H9 (cell line): ENCODE measurements around the gene NRGN. TPM values are rescaled to one million over a fixed set of nuclear protein-coding genes. Genes with fewer than 3 reads are reported as not detected.
A peak's percentile ranks its signal among the peaks of the same experiment; 100 is the strongest.

Experiments
- DNase-seq: peaks from one replicate; pipeline ENCODE4 v3.0.0-alpha.2; 2017
- H2AFZ ChIP-seq: one replicate; pipeline ENCODE4 v1.6.1; 2013; ENCODE audit warnings: mild to moderate bottlenecking, low read length, control low read depth, moderate library complexity
- H2AK5ac ChIP-seq: 2 replicates; pipeline ENCODE4 v1.6.1; 2013; ENCODE audit warnings: low read length, control low read depth, mixed read lengths; ENCODE audit not compliant: insufficient read length
- H2BK120ac ChIP-seq: one replicate; pipeline ENCODE4 v1.6.1; 2013; ENCODE audit warnings: low read depth, mild to moderate bottlenecking, low read length, control low read depth, inconsistent platforms; ENCODE audit not compliant: poor library complexity, severe bottlenecking
- H2BK12ac ChIP-seq: 2 replicates; pipeline ENCODE4 v1.6.1; 2013; ENCODE audit warnings: low read length, control low read depth, mixed read lengths, low read depth; ENCODE audit not compliant: insufficient read length
- H2BK15ac ChIP-seq: 2 replicates; pipeline ENCODE4 v1.6.1; 2013; ENCODE audit warnings: low read depth, low read length, control low read depth
- H2BK20ac ChIP-seq: one replicate; pipeline ENCODE4 v1.6.1; 2013; ENCODE audit warnings: low read depth, mild to moderate bottlenecking, low read length, control low read depth, inconsistent platforms; ENCODE audit not compliant: poor library complexity, severe bottlenecking
- H2BK5ac ChIP-seq: 2 replicates; pipeline ENCODE4 v1.6.1; 2013; ENCODE audit warnings: low read length, control low read depth, mixed read lengths; ENCODE audit not compliant: insufficient read length
- H3K14ac ChIP-seq: 2 replicates; pipeline ENCODE4 v1.6.1; 2013; ENCODE audit warnings: low read length, control low read depth; ENCODE audit not compliant: insufficient read depth
- H3K18ac ChIP-seq: 2 replicates; pipeline ENCODE4 v1.6.1; 2013; ENCODE audit warnings: low read depth, mild to moderate bottlenecking, mixed read lengths, low read length, control low read depth; ENCODE audit not compliant: insufficient read length
- H3K23ac ChIP-seq: 2 replicates; pipeline ENCODE4 v1.6.1; 2013; ENCODE audit warnings: low read length, control low read depth, mixed read lengths, low read depth; ENCODE audit not compliant: insufficient read length
- H3K23me2 ChIP-seq: 2 replicates; pipeline ENCODE4 v1.6.1; 2013; ENCODE audit warnings: low read depth, mild to moderate bottlenecking, mixed read lengths, low read length, control low read depth; ENCODE audit not compliant: insufficient read length, poor library complexity, severe bottlenecking
- H3K27ac ChIP-seq: 2 replicates; pipeline ENCODE4 v1.5.1; 2013; ENCODE audit warnings: low read length, control low read depth, mixed read lengths, low read depth; ENCODE audit not compliant: insufficient read length
- H3K27me3 ChIP-seq: 2 replicates; pipeline ENCODE4 v1.6.1; 2013; ENCODE audit warnings: low read length, control low read depth, inconsistent platforms; ENCODE audit not compliant: insufficient read depth
- H3K4ac ChIP-seq: 2 replicates; pipeline ENCODE4 v1.6.1; 2013; ENCODE audit warnings: low read depth, mild to moderate bottlenecking, control low read depth, inconsistent platforms, low read length, moderate library complexity
- H3K4me1 ChIP-seq: 2 replicates; pipeline ENCODE4 v1.6.1; 2013; ENCODE audit warnings: low read length, control low read depth, inconsistent platforms; ENCODE audit not compliant: insufficient read depth
- H3K4me2 ChIP-seq: 2 replicates; pipeline ENCODE4 v1.6.1; 2013; ENCODE audit warnings: low read length, control low read depth, mixed read lengths; ENCODE audit not compliant: insufficient read length, insufficient read depth
- H3K56ac ChIP-seq: 2 replicates; pipeline ENCODE4 v1.6.1; 2013; ENCODE audit warnings: low read depth, mild to moderate bottlenecking, mixed read lengths, low read length, control low read depth; ENCODE audit not compliant: insufficient read length
- H3K79me1 ChIP-seq: 2 replicates; pipeline ENCODE4 v1.6.1; 2013; ENCODE audit warnings: low read depth, mild to moderate bottlenecking, moderate library complexity, low read length, control low read depth, inconsistent platforms; ENCODE audit not compliant: insufficient read depth, poor library complexity, severe bottlenecking
- H3K79me2 ChIP-seq: 2 replicates; pipeline ENCODE4 v1.6.1; 2013; ENCODE audit warnings: low read length, control low read depth, inconsistent platforms; ENCODE audit not compliant: insufficient read depth
- H3K9ac ChIP-seq: 2 replicates; pipeline ENCODE4 v1.6.1; 2013; ENCODE audit warnings: low read length, control low read depth, mixed read lengths; ENCODE audit not compliant: insufficient read length; ENCODE audit errors: extremely low read depth
- H3K9me3 ChIP-seq: one replicate; pipeline ENCODE4 v1.6.1; 2013; ENCODE audit warnings: low read depth, low read length, inconsistent platforms; ENCODE audit not compliant: control insufficient read depth
- H3T11ph ChIP-seq: one replicate; pipeline ENCODE4 v1.6.1; 2013; ENCODE audit warnings: mild to moderate bottlenecking, low read length, control low read depth, inconsistent platforms
- H4K20me1 ChIP-seq: one replicate; pipeline ENCODE4 v1.6.1; 2013; ENCODE audit not compliant: control insufficient read depth, insufficient read length, insufficient read depth
- H4K5ac ChIP-seq: 2 replicates; pipeline ENCODE4 v1.6.1; 2013; ENCODE audit warnings: low read depth, mild to moderate bottlenecking, mixed read lengths, low read length, control low read depth; ENCODE audit not compliant: insufficient read length
- H4K8ac ChIP-seq: replicated peaks from 2 replicates; pipeline ENCODE4 v1.6.1; 2013; ENCODE audit warnings: low read length, control low read depth, mixed read lengths, low read depth; ENCODE audit not compliant: insufficient read length
- H4K91ac ChIP-seq: 2 replicates; pipeline ENCODE4 v1.6.1; 2013; ENCODE audit warnings: low read depth, mild to moderate bottlenecking, moderate library complexity, mixed read lengths, low read length, control low read depth; ENCODE audit not compliant: insufficient read length
- H3K27ac Mint-ChIP-seq, 3 experiments: 2 replicates in 2 of 3; 3 replicates in 1 of 3; pipeline ENCODE4 v1.8.0; 2020 to 2021; ENCODE audit warnings: mixed read lengths in 3 of 3, mild to moderate bottlenecking in 1 of 3, moderate library complexity in 1 of 3
- H3K27me3 Mint-ChIP-seq: 2 replicates; pipeline ENCODE4 v1.8.0; 2021; ENCODE audit warnings: low read depth, mild to moderate bottlenecking, moderate library complexity, mixed read lengths
- H3K36me3 Mint-ChIP-seq, 3 experiments: 2 replicates in 2 of 3; 3 replicates in 1 of 3; pipeline ENCODE4 v1.8.0; 2020 to 2021; ENCODE audit warnings: low read depth in 3 of 3, mixed read lengths in 3 of 3; ENCODE audit not compliant: insufficient read depth in 1 of 3
- H3K4me1 Mint-ChIP-seq, 2 experiments: 2 replicates each; pipeline ENCODE4 v1.8.0; 2020; ENCODE audit warnings: mixed read lengths in 2 of 2
- H3K4me3 Mint-ChIP-seq, 2 experiments: 2 replicates in 1 of 2; 3 replicates in 1 of 2; pipeline ENCODE4 v1.8.0; 2020 to 2021; ENCODE audit warnings: mild to moderate bottlenecking in 2 of 2, mixed read lengths in 2 of 2, moderate library complexity in 1 of 2
- H3K9me3 Mint-ChIP-seq, 2 experiments: 2 replicates in 1 of 2; 3 replicates in 1 of 2; pipeline ENCODE4 v1.8.0; 2020; ENCODE audit warnings: mild to moderate bottlenecking in 2 of 2, mixed read lengths in 2 of 2, moderate library complexity in 1 of 2
- CTCF ChIP-seq: fragments of 200-600 bp; sonication (generic); conservative IDR thresholded peaks from 3 replicates; pipeline ENCODE4 v1.8.0; 2021; ENCODE audit warnings: antibody characterized with exemption, mild to moderate bottlenecking
- WGBS: extraction: QIAGEN DNeasy Blood & Tissue Kit; methylation state at CpG from one replicate; pipeline ENCODE4 v1.1.7; 2013; ENCODE audit warnings: missing lambda C conversion rate, low lambda C conversion rate, mixed read lengths; ENCODE audit not compliant: insufficient read length; ENCODE audit errors: extremely low coverage; 5-methylcytosine and 5-hydroxymethylcytosine counted together
- total RNA-seq: library from RNA; stranded (reverse); gene quantifications from 2 replicates; pipeline ENCODE4 v1.2.1, GENCODE V29; 2021

The NRGN gene
- total RNA-seq, 1 experiment from 2014 or later = 6.4 TPM

GRCh38 chr11:124756753-124757227 is 17.0 kb downstream of the NRGN start:
- Histone ChIP-seq H3K79me2 (no peaks in the 10 kb centered on the region), H3K9me3 (no peaks in the 10 kb centered on the region), H3K4me2 (no peak overlapping the region), H3K14ac (no peak overlapping the region), H3K23ac (no peak overlapping the region), H4K91ac (no peak overlapping the region), H2BK5ac (no peak overlapping the region), H2BK15ac (no peak overlapping the region), H3K4me1 (peaks cover 3% of the 10 kb centered on the region; the same call in 1 of the 2 replicates), H3K27ac (no peak overlapping the region), H3K56ac (no peak overlapping the region), H4K8ac (no peak overlapping the region), H2BK20ac (no peak overlapping the region), H2AK5ac (no peak overlapping the region), H3K27me3 (peaks cover 90% of the 10 kb centered on the region), H3K79me1 (no peaks in the 10 kb centered on the region), H2BK120ac (no peak overlapping the region), H3T11ph (no peak overlapping the region), H3K18ac (no peak overlapping the region), H4K5ac (no peak overlapping the region), H3K23me2 (peaks cover 16% of the 10 kb centered on the region), H3K9ac (no peak overlapping the region), H4K20me1 (no peaks in the 10 kb centered on the region), H2AFZ (no peak overlapping the region), H3K4ac (no peak overlapping the region), H2BK12ac (no peak overlapping the region)
- TF ChIP-seq CTCF = no peak
- H3K27ac Mint-ChIP-seq = peak overlapping the region in 1 of 3 experiments; percentile 5; a peak in 1 of 7 replicates
- H3K27me3 Mint-ChIP-seq = peaks cover 69% of the 10 kb centered on the region
- peaks cover 0 to 9% of the 10 kb centered on the region in 2 experiments; a peak in 3 of 5 replicates for H3K9me3 Mint-ChIP-seq
- H3K4me3 Mint-ChIP-seq = no peak overlapping the region
- no peak for DNase-seq
- no CpG with 5 or more reads among the region's 6 CpGs for WGBS
- H3K4me1 Mint-ChIP-seq = peaks cover 32 to 64% of the 10 kb centered on the region in 2 experiments
- no peaks in the 10 kb centered on the region for H3K36me3 Mint-ChIP-seq
